ENCODE results near the gene SERPINB10.

GRCh38 chr18:63909870-63910269 is 2.1 kb downstream of the SERPINB10 start:
- TF ChIP-seq, protein P1, sequence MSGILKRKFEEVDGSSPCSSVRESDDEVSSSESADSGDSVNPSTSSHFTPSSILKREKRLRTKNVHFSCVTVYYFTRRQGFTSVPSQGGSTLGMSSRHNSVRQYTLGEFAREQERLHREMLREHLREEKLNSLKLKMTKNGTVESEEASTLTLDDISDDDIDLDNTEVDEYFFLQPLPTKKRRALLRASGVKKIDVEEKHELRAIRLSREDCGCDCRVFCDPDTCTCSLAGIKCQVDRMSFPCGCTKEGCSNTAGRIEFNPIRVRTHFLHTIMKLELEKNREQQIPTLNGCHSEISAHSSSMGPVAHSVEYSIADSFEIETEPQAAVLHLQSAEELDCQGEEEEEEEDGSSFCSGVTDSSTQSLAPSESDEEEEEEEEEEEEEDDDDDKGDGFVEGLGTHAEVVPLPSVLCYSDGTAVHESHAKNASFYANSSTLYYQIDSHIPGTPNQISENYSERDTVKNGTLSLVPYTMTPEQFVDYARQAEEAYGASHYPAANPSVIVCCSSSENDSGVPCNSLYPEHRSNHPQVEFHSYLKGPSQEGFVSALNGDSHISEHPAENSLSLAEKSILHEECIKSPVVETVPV (CRISPR knock-in tag; IDR thresholded peaks at IDR 0.05) = no peak
- TF ChIP-seq PPARA (CRISPR knock-in tag; IDR thresholded peaks at IDR 0.05; ENCODE audit: borderline replicate concordance) = no peak
- TF ChIP-seq GLIS3 (CRISPR knock-in tag; IDR thresholded peaks at IDR 0.05) = no peak
- no peak for TF ChIP-seq ZC3H10 (CRISPR knock-in tag; IDR thresholded peaks at IDR 0.05)
- TF ChIP-seq ESRRG (CRISPR knock-in tag; IDR thresholded peaks at IDR 0.05) = no peak
- TF ChIP-seq TOX (CRISPR knock-in tag; IDR thresholded peaks at IDR 0.05; ENCODE audit: borderline replicate concordance) = no peak
- TF ChIP-seq CREB5 (CRISPR knock-in tag; IDR thresholded peaks at IDR 0.05; ENCODE audit: low read depth) = no peak
- no peak for TF ChIP-seq SNAI2 (CRISPR knock-in tag; IDR thresholded peaks at IDR 0.05)
- no peak for TF ChIP-seq ZFP30 (CRISPR knock-in tag; IDR thresholded peaks at IDR 0.05)
- TF ChIP-seq, protein P2, sequence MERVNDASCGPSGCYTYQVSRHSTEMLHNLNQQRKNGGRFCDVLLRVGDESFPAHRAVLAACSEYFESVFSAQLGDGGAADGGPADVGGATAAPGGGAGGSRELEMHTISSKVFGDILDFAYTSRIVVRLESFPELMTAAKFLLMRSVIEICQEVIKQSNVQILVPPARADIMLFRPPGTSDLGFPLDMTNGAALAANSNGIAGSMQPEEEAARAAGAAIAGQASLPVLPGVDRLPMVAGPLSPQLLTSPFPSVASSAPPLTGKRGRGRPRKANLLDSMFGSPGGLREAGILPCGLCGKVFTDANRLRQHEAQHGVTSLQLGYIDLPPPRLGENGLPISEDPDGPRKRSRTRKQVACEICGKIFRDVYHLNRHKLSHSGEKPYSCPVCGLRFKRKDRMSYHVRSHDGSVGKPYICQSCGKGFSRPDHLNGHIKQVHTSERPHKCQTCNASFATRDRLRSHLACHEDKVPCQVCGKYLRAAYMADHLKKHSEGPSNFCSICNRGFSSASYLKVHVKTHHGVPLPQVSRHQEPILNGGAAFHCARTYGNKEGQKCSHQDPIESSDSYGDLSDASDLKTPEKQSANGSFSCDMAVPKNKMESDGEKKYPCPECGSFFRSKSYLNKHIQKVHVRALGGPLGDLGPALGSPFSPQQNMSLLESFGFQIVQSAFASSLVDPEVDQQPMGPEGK (CRISPR knock-in tag; IDR thresholded peaks at IDR 0.05; ENCODE audit: borderline replicate concordance) = no peak
- no peak for TF ChIP-seq TCF4 (CRISPR knock-in tag; IDR thresholded peaks at IDR 0.05; ENCODE audit: borderline replicate concordance)
- no peak for TF ChIP-seq RARB (CRISPR knock-in tag; IDR thresholded peaks at IDR 0.05)
- TF ChIP-seq BACH2 (CRISPR knock-in tag; IDR thresholded peaks at IDR 0.05; ENCODE audit: borderline replicate concordance) = no peak
- no peak for TF ChIP-seq CSDC2 (CRISPR knock-in tag; IDR thresholded peaks at IDR 0.05)

All from SK-N-SH treated with all-trans-retinoic acid at 6 μM for 48 hours (cell line).